Measurements from ENCODE around the gene RAB11B.
"Not testable (repeated sequence)": the region's sequence is repeated elsewhere in the genome, so short reads cannot be mapped to it uniquely, and the experiment has no call there.

RAB11B gene

GRCh38 chr19:8421484-8422461, 31.6 kb downstream of the RAB11B start:
- TF ChIP-seq CTCF (IDR thresholded peaks at IDR 0.05; ENCODE audit: insufficient read depth, missing control alignments) = no peak
- no peak for DNase-seq (ENCODE audit: insufficient read length, low spot score)
- FAIRE-seq = no peak

GRCh38 chr19:8423817-8424223, 33.7 kb downstream of the RAB11B start:
- no peak for TF ChIP-seq CTCF (IDR thresholded peaks at IDR 0.05; ENCODE audit: insufficient read depth, missing control alignments)
- no peak for DNase-seq (ENCODE audit: insufficient read length, low spot score)
- no peak for FAIRE-seq

GRCh38 chr19:8425331-8425730, 35.2 kb downstream of the RAB11B start:
- FAIRE-seq; DNase-seq (ENCODE audit: insufficient read length, low spot score): not testable (repeated sequence)

- no peak for DNase-seq (ENCODE audit: insufficient read length, low spot score)
- no peak for FAIRE-seq
- TF ChIP-seq CTCF (IDR thresholded peaks at IDR 0.05; ENCODE audit: insufficient read depth, missing control alignments) = no peak
Measured at GRCh38 chr19:8426283-8426682, 36.1 kb downstream of the RAB11B start.

- TF ChIP-seq CTCF (IDR thresholded peaks at IDR 0.05; ENCODE audit: insufficient read depth, missing control alignments) = no peak
- DNase-seq (ENCODE audit: insufficient read length, low spot score) (no peak), FAIRE-seq (no peak)
Measured at GRCh38 chr19:8429044-8429443, 38.9 kb downstream of the RAB11B start.

- TF ChIP-seq CTCF (IDR thresholded peaks at IDR 0.05; ENCODE audit: insufficient read depth, missing control alignments) = no peak
- no peak for DNase-seq (ENCODE audit: insufficient read length, low spot score)
- no peak for FAIRE-seq
Measured at GRCh38 chr19:8429826-8430225, 39.7 kb downstream of the RAB11B start.

GRCh38 chr19:8430650-8431049, 40.5 kb downstream of the RAB11B start:
- no peak for DNase-seq (ENCODE audit: insufficient read length, low spot score)
- no peak for FAIRE-seq
- TF ChIP-seq CTCF (IDR thresholded peaks at IDR 0.05; ENCODE audit: insufficient read depth, missing control alignments) = no peak
